ENCODE measurements around the gene FUT1. TPM values are rescaled to one million over a fixed set of nuclear protein-coding genes. Genes with fewer than 3 reads are reported as not detected.

Gene FUT1
- total and polyA plus RNA-seq, 4 donors = 0.05 to 4.4 (median 2.3) TPM; not detected in 1

DNA sequence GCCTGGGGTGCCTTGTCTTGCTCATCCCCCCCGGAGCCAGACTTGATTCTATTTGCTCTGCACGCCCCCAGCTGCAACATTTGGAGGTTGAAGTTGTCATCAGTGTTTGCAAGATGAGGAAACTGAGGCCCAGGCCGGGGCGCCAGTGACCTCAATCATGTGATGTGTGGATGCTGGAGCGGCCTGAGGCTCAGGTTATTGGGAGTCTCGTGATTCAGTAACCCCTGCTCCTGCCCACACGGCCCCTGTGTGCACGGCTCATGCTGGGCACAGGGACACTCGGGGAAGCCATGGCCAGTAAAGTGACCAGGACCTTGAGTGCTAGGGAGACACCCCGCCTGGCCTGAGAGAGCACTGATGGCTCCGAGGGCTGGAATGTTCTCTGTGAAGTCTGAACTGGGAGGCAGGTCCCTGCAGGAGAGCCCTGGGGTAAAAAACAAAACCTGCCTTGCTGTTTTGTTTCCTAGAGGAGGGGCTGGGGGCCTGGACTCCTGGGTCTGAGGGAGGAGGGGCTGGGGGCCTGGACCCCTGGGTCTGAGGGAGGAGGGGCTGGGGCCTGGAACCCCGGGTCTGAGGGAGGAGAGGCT, 4.7 kb upstream of the FUT1 start:
- WGBS, 2 donors = 88 to 89% methylated on average over 11 to 12 of the region's 12 CpGs
- Histone ChIP-seq H3K36me3 (ENCODE audit: control insufficient read depth in 1 of 2, insufficient read depth in 2 of 2, low read length in 1 of 2) (no peaks in the 10 kb centered on the region), H3K4me3 (ENCODE audit: low read length in 2 of 2) (no peak overlapping the region), H3K9me3 (ENCODE audit: control insufficient read depth, low read length) (no peaks in the 10 kb centered on the region), H3K4me1 (ENCODE audit: control insufficient read depth in 1 of 2, insufficient read depth in 2 of 2, low read length in 2 of 2) (no peaks in the 10 kb centered on the region), H3K27me3 (ENCODE audit: control insufficient read depth in 1 of 2, insufficient read depth in 2 of 2, low read length in 1 of 2) (no peaks in the 10 kb centered on the region), H3K27ac (ENCODE audit: low read depth in 1 of 2, low read length in 2 of 2) (no peak overlapping the region)
- DNase-seq (no peak), ATAC-seq (ENCODE audit: low FRiP score) (no peak)
- intact Hi-C loops (cut with DNase I) = no loop called here

DNA sequence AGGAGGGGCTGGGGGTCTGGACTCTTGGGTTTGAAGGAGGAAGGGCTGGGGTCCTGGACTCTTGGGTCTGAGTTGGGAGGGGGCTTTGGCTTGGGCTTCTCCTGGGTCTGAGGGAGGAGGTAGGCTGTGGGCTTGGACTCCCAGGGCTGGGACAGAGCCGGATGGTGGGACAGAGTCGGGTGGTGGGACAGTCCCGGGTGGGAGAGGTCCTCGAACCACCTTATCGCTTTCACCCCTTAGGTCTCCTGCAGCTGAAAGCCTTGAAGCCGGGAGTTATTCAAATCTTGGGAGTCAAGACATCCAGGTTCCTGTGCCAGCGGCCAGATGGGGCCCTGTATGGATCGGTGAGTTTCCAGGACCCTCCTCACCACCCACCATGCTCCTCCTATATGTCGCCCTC, 4.2 kb upstream of the FUT1 start:
- intact Hi-C loops (cut with DNase I) = no loop called here
- 83 to 86% methylated on average over 8 to 9 of the region's 9 CpGs for WGBS, 2 donors
- H3K9me3 ChIP-seq (ENCODE audit: control insufficient read depth, low read length) = no peaks in the 10 kb centered on the region

DNA sequence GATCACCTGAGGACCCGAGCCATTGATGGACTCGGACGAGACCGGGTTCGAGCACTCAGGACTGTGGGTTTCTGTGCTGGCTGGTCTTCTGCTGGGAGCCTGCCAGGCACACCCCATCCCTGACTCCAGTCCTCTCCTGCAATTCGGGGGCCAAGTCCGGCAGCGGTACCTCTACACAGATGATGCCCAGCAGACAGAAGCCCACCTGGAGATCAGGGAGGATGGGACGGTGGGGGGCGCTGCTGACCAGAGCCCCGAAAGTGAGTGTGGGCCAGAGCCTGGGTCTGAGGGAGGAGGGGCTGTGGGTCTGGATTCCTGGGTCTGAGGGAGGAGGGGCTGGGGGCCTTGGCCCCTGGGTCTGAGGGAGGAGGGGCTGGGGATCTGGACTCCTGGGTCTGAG, 3.8 kb upstream of the FUT1 start:
- H3K36me3 ChIP-seq (ENCODE audit: control insufficient read depth in 1 of 2, insufficient read depth in 2 of 2, low read length in 1 of 2) = no peaks in the 10 kb centered on the region
- no peaks in the 10 kb centered on the region for H3K4me1 ChIP-seq (ENCODE audit: control insufficient read depth in 1 of 2, insufficient read depth in 2 of 2, low read length in 2 of 2)
- no peaks in the 10 kb centered on the region for H3K27me3 ChIP-seq (ENCODE audit: control insufficient read depth in 1 of 2, insufficient read depth in 2 of 2, low read length in 1 of 2)
- intact Hi-C loops (cut with DNase I) = no loop called here
- no peak overlapping the region for H3K4me3 ChIP-seq (ENCODE audit: low read length in 2 of 2)
- DNase-seq (no peak), ATAC-seq (ENCODE audit: low FRiP score) (no peak)
- 88 to 90% methylated on average over 11 of the region's 11 CpGs for WGBS, 2 donors
- no peak overlapping the region for H3K27ac ChIP-seq (ENCODE audit: low read depth in 1 of 2, low read length in 2 of 2)
- H3K9me3 ChIP-seq (ENCODE audit: control insufficient read depth, low read length) = no peaks in the 10 kb centered on the region

More for the DNA sequence above, 4.2 kb upstream of the FUT1 start:
- H3K27me3 ChIP-seq (ENCODE audit: control insufficient read depth in 1 of 2, insufficient read depth in 2 of 2, low read length in 1 of 2) = no peaks in the 10 kb centered on the region
- no peak for ATAC-seq (ENCODE audit: low FRiP score)
- H3K36me3 ChIP-seq (ENCODE audit: control insufficient read depth in 1 of 2, insufficient read depth in 2 of 2, low read length in 1 of 2) = no peaks in the 10 kb centered on the region
- no peak for DNase-seq
- H3K4me1 ChIP-seq (ENCODE audit: control insufficient read depth in 1 of 2, insufficient read depth in 2 of 2, low read length in 2 of 2) = no peaks in the 10 kb centered on the region
- H3K4me3 ChIP-seq (ENCODE audit: low read length in 2 of 2) = no peak overlapping the region
- H3K27ac ChIP-seq (ENCODE audit: low read depth in 1 of 2, low read length in 2 of 2) = no peak overlapping the region

DNA sequence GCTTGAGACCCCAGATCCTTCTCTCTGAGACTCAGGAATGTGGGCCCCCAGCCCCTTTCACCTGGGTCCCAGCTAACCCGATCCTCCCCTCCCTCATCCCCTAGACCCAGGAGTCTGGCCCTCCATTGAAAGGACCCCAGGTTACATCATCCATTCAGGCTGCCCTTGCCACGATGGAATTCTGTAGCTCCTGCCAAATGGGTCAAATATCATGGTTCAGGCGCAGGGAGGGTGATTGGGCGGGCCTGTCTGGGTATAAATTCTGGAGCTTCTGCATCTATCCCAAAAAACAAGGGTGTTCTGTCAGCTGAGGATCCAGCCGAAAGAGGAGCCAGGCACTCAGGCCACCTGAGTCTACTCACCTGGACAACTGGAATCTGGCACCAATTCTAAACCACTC, 3.3 kb upstream of the FUT1 start:
- no peaks in the 10 kb centered on the region for H3K36me3 ChIP-seq (ENCODE audit: control insufficient read depth in 1 of 2, insufficient read depth in 2 of 2, low read length in 1 of 2)
- no peak overlapping the region for H3K4me3 ChIP-seq (ENCODE audit: low read length in 2 of 2)
- intact Hi-C loops (cut with DNase I) = no loop called here
- no peaks in the 10 kb centered on the region for H3K4me1 ChIP-seq (ENCODE audit: control insufficient read depth in 1 of 2, insufficient read depth in 2 of 2, low read length in 2 of 2)
- no peaks in the 10 kb centered on the region for H3K9me3 ChIP-seq (ENCODE audit: control insufficient read depth, low read length)
- no peaks in the 10 kb centered on the region for H3K27me3 ChIP-seq (ENCODE audit: control insufficient read depth in 1 of 2, insufficient read depth in 2 of 2, low read length in 1 of 2)
- H3K27ac ChIP-seq (ENCODE audit: low read depth in 1 of 2, low read length in 2 of 2) = no peak overlapping the region
- DNase-seq = no peak
- 69 to 71% methylated on average over 5 of the region's 5 CpGs for WGBS, 2 donors
- no peak for ATAC-seq (ENCODE audit: low FRiP score)

DNA sequence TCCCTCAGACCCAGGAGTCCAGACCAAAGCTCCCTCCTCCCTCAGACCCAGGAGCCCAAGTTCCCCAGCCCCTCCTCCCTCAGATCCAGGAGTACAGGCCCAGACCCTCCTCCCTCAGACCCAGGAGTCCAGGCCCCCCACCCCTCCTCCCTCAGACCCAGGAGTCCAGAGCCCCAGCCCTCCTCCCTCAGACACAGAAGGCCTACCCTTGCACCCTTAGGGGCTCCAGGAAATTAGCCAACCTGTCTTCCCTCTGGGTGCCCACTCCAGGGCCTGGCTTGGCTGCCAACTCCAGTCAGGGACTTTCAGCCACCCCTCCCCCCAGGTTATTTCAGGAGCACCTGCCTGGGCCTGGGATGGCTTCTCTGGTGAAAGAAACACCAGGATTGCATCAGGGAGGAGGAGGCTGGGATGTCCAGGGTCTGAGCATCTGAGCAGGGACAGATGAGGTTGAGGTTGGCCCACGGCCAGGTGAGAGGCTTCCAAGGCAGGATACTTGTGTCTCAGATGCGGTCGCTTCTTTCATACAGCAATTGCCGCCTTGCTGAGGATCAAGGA, 2.7 kb upstream of the FUT1 start, which contains the start of gene FGF21:
Gene FGF21 (plus strand): TSS at position 441 of the 558 bp plus-strand sequence. CDS start 713 bp downstream, outside the sequence.
- Histone ChIP-seq H3K4me1 (ENCODE audit: control insufficient read depth in 1 of 2, insufficient read depth in 2 of 2, low read length in 2 of 2) (no peaks in the 10 kb centered on the region), H3K4me3 (ENCODE audit: low read length in 2 of 2) (no peak within 1 kb of the TSS), H3K27ac (ENCODE audit: low read depth in 1 of 2, low read length in 2 of 2) (no peak within 1 kb of the TSS), H3K27me3 (ENCODE audit: control insufficient read depth in 1 of 2, insufficient read depth in 2 of 2, low read length in 1 of 2) (no peaks in the 10 kb centered on the region), H3K36me3 (ENCODE audit: control insufficient read depth in 1 of 2, insufficient read depth in 2 of 2, low read length in 1 of 2) (no peaks in the 10 kb centered on the region), H3K9me3 (ENCODE audit: control insufficient read depth, low read length) (no peaks in the 10 kb centered on the region)
- no peak for DNase-seq
- 77% methylated on average over 4 of the region's 4 CpGs for WGBS, 2 donors
- no peak for ATAC-seq (ENCODE audit: low FRiP score)
- intact Hi-C loops (cut with DNase I) = no loop called here

DNA sequence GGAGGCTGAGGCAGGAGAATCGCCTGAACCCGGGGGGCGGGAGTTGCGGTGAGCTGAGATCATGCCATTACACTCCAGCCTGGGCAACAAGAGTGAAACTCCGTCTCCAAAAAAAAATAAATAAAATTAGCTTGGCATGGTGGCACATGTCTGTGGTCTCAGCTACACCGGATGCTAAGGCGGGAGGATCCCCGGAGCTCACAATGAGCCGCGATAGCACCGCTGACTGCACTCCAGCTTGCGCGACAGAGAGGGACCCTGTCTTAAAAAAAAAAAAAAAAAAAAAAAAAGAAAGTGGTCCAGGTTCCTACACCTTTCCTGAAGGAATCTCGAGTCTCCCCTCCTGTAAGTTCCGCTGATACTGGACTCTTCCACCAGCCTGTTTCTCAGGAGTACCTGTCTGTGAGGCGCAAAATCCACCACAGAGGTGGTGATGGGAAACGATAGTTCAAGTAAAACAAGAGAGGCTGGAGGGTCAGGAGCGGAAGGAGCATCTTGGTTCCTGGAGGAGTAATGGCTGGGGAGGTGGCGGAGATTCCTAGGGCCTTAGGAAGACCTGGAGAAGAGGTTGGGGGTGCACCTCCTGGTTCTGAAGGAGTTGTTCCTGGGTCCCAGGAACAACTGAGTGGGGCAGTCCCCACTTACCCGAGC, 471 bp downstream of the FUT1 start:
- no peak for ATAC-seq (ENCODE audit: low FRiP score)
- WGBS, 2 donors = 21 to 25% methylated on average over 20 of the region's 20 CpGs
- Histone ChIP-seq H3K27ac (ENCODE audit: low read depth in 1 of 2, low read length in 2 of 2) (no peak overlapping the region), H3K36me3 (ENCODE audit: control insufficient read depth in 1 of 2, insufficient read depth in 2 of 2, low read length in 1 of 2) (no peaks in the 10 kb centered on the region), H3K4me3 (ENCODE audit: low read length in 2 of 2) (no peak overlapping the region), H3K27me3 (ENCODE audit: control insufficient read depth in 1 of 2, insufficient read depth in 2 of 2, low read length in 1 of 2) (no peaks in the 10 kb centered on the region), H3K9me3 (ENCODE audit: control insufficient read depth, low read length) (no peaks in the 10 kb centered on the region), H3K4me1 (ENCODE audit: control insufficient read depth in 1 of 2, insufficient read depth in 2 of 2, low read length in 2 of 2) (no peaks in the 10 kb centered on the region)
- DNase-seq = no peak
- intact Hi-C loops (cut with DNase I) = no loop called here

DNA sequence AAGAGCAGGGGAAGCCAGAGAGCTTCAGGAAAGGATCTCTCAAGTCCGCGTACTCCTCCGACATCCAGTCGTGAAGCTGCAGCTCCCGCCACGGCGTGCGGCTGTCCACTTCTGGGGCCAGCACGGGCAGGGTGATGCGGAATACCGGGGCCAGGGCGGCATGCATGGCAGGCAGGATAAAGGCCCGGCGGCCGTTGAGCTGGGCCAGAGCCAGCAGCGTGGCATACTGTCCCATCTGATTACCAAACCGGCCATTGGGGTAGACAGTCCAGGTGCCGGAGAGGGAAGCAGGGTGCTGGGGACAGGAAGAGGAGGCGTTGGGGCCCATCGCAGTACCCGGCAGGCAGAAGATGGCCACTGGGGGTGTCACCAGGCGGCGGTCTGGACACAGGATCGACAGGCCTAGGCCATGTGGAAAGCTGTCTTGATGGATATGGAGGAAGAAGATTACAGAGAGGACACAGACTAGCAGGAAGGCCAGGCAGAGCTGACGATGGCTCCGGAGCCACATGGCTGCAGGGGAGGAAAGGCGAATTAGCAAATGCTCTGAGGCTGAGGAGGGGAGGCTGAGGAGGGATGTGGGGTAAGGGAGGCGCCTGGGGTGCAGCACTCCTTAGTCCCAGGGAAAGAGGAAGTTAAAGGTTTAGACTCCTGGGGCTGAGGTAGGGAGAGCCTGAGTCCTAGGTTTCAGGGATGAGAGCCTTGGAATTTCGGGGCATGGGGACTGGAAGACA, 1.5 kb downstream of the FUT1 start:
- H3K36me3 ChIP-seq (ENCODE audit: control insufficient read depth in 1 of 2, insufficient read depth in 2 of 2, low read length in 1 of 2) = no peaks in the 10 kb centered on the region
- ATAC-seq (ENCODE audit: low FRiP score) = no peak
- H3K4me1 ChIP-seq (ENCODE audit: control insufficient read depth in 1 of 2, insufficient read depth in 2 of 2, low read length in 2 of 2) = no peaks in the 10 kb centered on the region
- H3K27ac ChIP-seq (ENCODE audit: low read depth in 1 of 2, low read length in 2 of 2) = no peak overlapping the region
- 93 to 95% methylated on average over 29 of the region's 29 CpGs for WGBS, 2 donors
- H3K27me3 ChIP-seq (ENCODE audit: control insufficient read depth in 1 of 2, insufficient read depth in 2 of 2, low read length in 1 of 2) = no peaks in the 10 kb centered on the region
- DNase-seq = no peak
- no peak overlapping the region for H3K4me3 ChIP-seq (ENCODE audit: low read length in 2 of 2)
- intact Hi-C loops (cut with DNase I) = no loop called here
- H3K9me3 ChIP-seq (ENCODE audit: control insufficient read depth, low read length) = no peaks in the 10 kb centered on the region

DNA sequence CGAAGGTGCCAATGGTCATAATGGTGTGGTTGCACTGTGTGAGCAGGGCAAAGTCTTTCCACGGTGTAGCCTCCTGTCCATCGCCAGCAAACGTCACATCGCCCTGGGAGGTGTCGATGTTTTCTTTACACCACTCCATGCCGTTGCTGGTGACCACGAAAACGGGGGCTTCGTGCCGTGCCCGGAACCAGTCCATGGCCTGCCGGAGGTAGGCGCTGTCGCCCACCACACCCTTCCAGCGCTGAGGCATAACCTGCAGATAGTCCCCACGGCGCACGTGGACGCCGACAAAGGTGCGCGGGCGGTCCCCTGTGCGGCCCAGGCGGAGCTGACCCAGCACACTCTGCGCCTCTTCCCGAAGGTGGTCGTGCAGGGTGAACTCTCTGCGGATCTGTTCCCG, 2.1 kb downstream of the FUT1 start:
- intact Hi-C loops (cut with DNase I) = no loop called here
- Histone ChIP-seq H3K4me3 (ENCODE audit: low read length in 2 of 2) (no peak overlapping the region), H3K27me3 (ENCODE audit: control insufficient read depth in 1 of 2, insufficient read depth in 2 of 2, low read length in 1 of 2) (no peaks in the 10 kb centered on the region), H3K27ac (ENCODE audit: low read depth in 1 of 2, low read length in 2 of 2) (no peak overlapping the region), H3K4me1 (ENCODE audit: control insufficient read depth in 1 of 2, insufficient read depth in 2 of 2, low read length in 2 of 2) (no peaks in the 10 kb centered on the region), H3K9me3 (ENCODE audit: control insufficient read depth, low read length) (no peaks in the 10 kb centered on the region), H3K36me3 (ENCODE audit: control insufficient read depth in 1 of 2, insufficient read depth in 2 of 2, low read length in 1 of 2) (no peaks in the 10 kb centered on the region)
- ATAC-seq (ENCODE audit: low FRiP score) (no peak), DNase-seq (no peak)
- WGBS, 2 donors = 96 to 98% methylated on average over 31 of the region's 31 CpGs
